Neural progenitor cell (in vitro differentiated cells): Measurements from ENCODE around the gene ACSM2B. TPM values are rescaled to one million over a fixed set of nuclear protein-coding genes. Genes with fewer than 3 reads are reported as not detected.
"Not testable (repeated sequence)": the region's sequence is repeated elsewhere in the genome, so short reads cannot be mapped to it uniquely, and the experiment has no call there.

Experiments used
- DNase-seq: peaks from one replicate; pipeline ENCODE4 v3.0.0-alpha.2; 2016; ENCODE audit warnings: low spot score
- H2AFZ ChIP-seq: fragments of 200-600 bp; sonication (generic); replicated peaks from 2 replicates; pipeline ENCODE4 v1.6.1; 2016; ENCODE audit warnings: antibody characterized with exemption
- H3F3A ChIP-seq: fragments of 200-600 bp; sonication (generic); 2 replicates; pipeline ENCODE4 v1.6.1; 2016; ENCODE audit warnings: antibody characterized with exemption, low read depth
- H3K27ac ChIP-seq: fragments of 200-600 bp; sonication (generic); 2 replicates; pipeline ENCODE4 v1.5.1; 2016; ENCODE audit warnings: mild to moderate bottlenecking
- H3K27me3 ChIP-seq: fragments of 200-600 bp; sonication (generic); 2 replicates; pipeline ENCODE4 v1.6.1; 2016; ENCODE audit warnings: mild to moderate bottlenecking, moderate library complexity
- H3K36me3 ChIP-seq: fragments of 200-600 bp; sonication (generic); 2 replicates; pipeline ENCODE4 v1.5.1; 2016
- H3K4me1 ChIP-seq: fragments of 200-600 bp; sonication (generic); 2 replicates; pipeline ENCODE4 v1.6.1; 2016; ENCODE audit warnings: mixed run types
- H3K4me2 ChIP-seq: fragments of 200-600 bp; sonication (generic); 2 replicates; pipeline ENCODE4 v1.6.1; 2016
- H3K4me3 ChIP-seq: fragments of 200-600 bp; sonication (generic); 2 replicates; pipeline ENCODE4 v1.5.1; 2016
- H3K79me2 ChIP-seq: fragments of 200-600 bp; sonication (generic); 2 replicates; pipeline ENCODE4 v1.6.1; 2016; ENCODE audit warnings: low read depth
- H3K9ac ChIP-seq: fragments of 200-600 bp; sonication (generic); 2 replicates; pipeline ENCODE4 v1.6.1; 2016
- H3K9me3 ChIP-seq: fragments of 200-600 bp; sonication (generic); 2 replicates; pipeline ENCODE4 v1.5.1; 2016; ENCODE audit warnings: low read depth
- H4K20me1 ChIP-seq: fragments of 200-600 bp; sonication (generic); 2 replicates; pipeline ENCODE4 v1.6.1; 2016; ENCODE audit warnings: low read depth
- H3K27ac Mint-ChIP-seq: 3 replicates; pipeline ENCODE4 v1.8.0; 2021; ENCODE audit warnings: mixed read lengths
- H3K27me3 Mint-ChIP-seq: 2 replicates; pipeline ENCODE4 v1.8.0; 2022; ENCODE audit warnings: low read depth, mild to moderate bottlenecking, inconsistent platforms, moderate library complexity, mixed read lengths; ENCODE audit not compliant: insufficient read depth
- H3K36me3 Mint-ChIP-seq: 3 replicates; pipeline ENCODE4 v1.8.0; 2021; ENCODE audit warnings: mixed read lengths
- H3K4me1 Mint-ChIP-seq: 3 replicates; pipeline ENCODE4 v1.8.0; 2021; ENCODE audit warnings: mixed read lengths
- H3K4me3 Mint-ChIP-seq: 3 replicates; pipeline ENCODE4 v1.8.0; 2021; ENCODE audit warnings: mild to moderate bottlenecking, moderate library complexity, mixed read lengths
- H3K9me3 Mint-ChIP-seq: 3 replicates; pipeline ENCODE4 v1.8.0; 2020; ENCODE audit warnings: mixed read lengths
- EZH2 ChIP-seq: fragments of 200-600 bp; sonication (generic); IDR thresholded peaks from 2 replicates; pipeline ENCODE4 v1.6.1; 2017; ENCODE audit warnings: antibody characterized with exemption, mild to moderate bottlenecking, moderate library complexity
- EZH2phosphoT487 ChIP-seq: fragments of 200-600 bp; sonication (generic); IDR thresholded peaks from 2 replicates; pipeline ENCODE4 v1.6.1; 2017; ENCODE audit warnings: antibody characterized with exemption
- total RNA-seq: library from RNA; depleted of rRNA; stranded (reverse); fragments of >200 nt; gene quantifications from 2 replicates; pipeline ENCODE4 v1.2.3, GENCODE V29; 2015; ENCODE audit warnings: low replicate concordance
- TF ChIP-seq, protein P1 (sequence below): fragments of 200-600 bp; sonication (generic); IDR thresholded peaks from 2 replicates; pipeline ENCODE4 v1.5.1; 2017; ENCODE audit warnings: antibody characterized with exemption, mild to moderate bottlenecking

The ACSM2B gene
- total RNA-seq, 1 donor from 2014 or later = not detected

DNA sequence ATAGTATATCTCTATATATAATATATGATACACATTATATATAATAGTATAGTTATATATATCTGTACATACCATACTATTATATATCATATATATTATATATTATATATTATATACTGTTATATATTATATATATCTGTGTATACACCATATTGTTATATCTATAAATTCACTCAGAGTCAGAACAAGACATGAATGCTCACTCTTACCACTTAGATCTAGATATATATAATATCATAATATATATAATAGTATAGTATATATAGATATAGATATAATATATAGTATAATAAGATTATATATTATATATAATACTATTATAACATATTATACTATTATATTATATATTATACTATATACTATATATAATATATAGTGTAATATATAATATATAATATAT lies 9.3 kb downstream of the ACSM2B start:
- TF ChIP-seq EZH2phosphoT487 (no peak), EZH2 (no peak)
- TF ChIP-seq, protein P1, sequence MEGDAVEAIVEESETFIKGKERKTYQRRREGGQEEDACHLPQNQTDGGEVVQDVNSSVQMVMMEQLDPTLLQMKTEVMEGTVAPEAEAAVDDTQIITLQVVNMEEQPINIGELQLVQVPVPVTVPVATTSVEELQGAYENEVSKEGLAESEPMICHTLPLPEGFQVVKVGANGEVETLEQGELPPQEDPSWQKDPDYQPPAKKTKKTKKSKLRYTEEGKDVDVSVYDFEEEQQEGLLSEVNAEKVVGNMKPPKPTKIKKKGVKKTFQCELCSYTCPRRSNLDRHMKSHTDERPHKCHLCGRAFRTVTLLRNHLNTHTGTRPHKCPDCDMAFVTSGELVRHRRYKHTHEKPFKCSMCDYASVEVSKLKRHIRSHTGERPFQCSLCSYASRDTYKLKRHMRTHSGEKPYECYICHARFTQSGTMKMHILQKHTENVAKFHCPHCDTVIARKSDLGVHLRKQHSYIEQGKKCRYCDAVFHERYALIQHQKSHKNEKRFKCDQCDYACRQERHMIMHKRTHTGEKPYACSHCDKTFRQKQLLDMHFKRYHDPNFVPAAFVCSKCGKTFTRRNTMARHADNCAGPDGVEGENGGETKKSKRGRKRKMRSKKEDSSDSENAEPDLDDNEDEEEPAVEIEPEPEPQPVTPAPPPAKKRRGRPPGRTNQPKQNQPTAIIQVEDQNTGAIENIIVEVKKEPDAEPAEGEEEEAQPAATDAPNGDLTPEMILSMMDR = no peak
- H3K4me1 Mint-ChIP-seq = no peaks in the 10 kb centered on the region
- no peaks in the 10 kb centered on the region for H3K36me3 Mint-ChIP-seq
- no peak overlapping the region for H3K27ac Mint-ChIP-seq
- Histone ChIP-seq H3K4me2 (no peak overlapping the region), H3K27me3 (no peaks in the 10 kb centered on the region), H3K9ac (no peak overlapping the region), H3F3A (peaks cover 14% of the 10 kb centered on the region), H3K79me2 (no peaks in the 10 kb centered on the region), H3K4me3 (no peak overlapping the region), H2AFZ (no peak overlapping the region), H4K20me1 (no peaks in the 10 kb centered on the region), H3K27ac (no peak overlapping the region), H3K4me1 (no peaks in the 10 kb centered on the region), H3K9me3 (no peaks in the 10 kb centered on the region), H3K36me3 (no peaks in the 10 kb centered on the region)
- no peak for DNase-seq
- H3K9me3 Mint-ChIP-seq = peaks cover 6% of the 10 kb centered on the region
- peaks cover 2% of the 10 kb centered on the region for H3K27me3 Mint-ChIP-seq
- H3K4me3 Mint-ChIP-seq = no peak overlapping the region

DNA sequence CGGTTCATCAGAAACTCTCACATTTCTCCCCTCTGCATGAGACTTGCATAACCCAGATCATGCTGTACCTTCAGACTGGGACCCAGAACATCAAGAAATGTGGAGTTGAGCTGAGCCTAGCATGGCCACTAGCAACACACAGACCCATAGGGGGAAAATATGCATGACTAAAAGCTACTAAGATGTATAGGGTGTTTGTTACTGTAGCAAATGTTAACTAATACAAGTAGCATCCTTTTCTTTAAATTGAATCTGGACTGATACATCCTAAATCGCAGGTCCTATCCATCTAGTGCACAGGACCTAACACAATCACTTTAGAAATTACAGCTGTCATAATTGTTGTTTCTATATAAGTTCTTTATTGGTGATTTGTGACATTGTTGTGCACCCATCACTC lies 10.8 kb downstream of the ACSM2B start:
- not testable (repeated sequence) for H3K79me2 ChIP-seq, H3K9me3 ChIP-seq, H3K27ac ChIP-seq, H4K20me1 ChIP-seq, H3K9me3 Mint-ChIP-seq, H3K27ac Mint-ChIP-seq, H3K4me3 Mint-ChIP-seq, H3K9ac ChIP-seq, H3K36me3 ChIP-seq, DNase-seq, H2AFZ ChIP-seq, H3K4me2 ChIP-seq, H3K27me3 Mint-ChIP-seq, H3K4me1 Mint-ChIP-seq, H3K27me3 ChIP-seq, H3K4me3 ChIP-seq, H3K36me3 Mint-ChIP-seq, H3K4me1 ChIP-seq
- H3F3A ChIP-seq = peaks cover 14% of the 10 kb centered on the region

- not testable (repeated sequence) for H3K27ac Mint-ChIP-seq, H3K9ac ChIP-seq, H3K27ac ChIP-seq, H3K4me3 ChIP-seq, H3K36me3 ChIP-seq, H3K4me2 ChIP-seq, H3K79me2 ChIP-seq, DNase-seq, H3K4me3 Mint-ChIP-seq, H2AFZ ChIP-seq, H4K20me1 ChIP-seq, H3K9me3 ChIP-seq, H3K4me1 Mint-ChIP-seq, H3K36me3 Mint-ChIP-seq, H3K9me3 Mint-ChIP-seq, H3K27me3 Mint-ChIP-seq, H3K27me3 ChIP-seq, H3K4me1 ChIP-seq
- peaks cover 14% of the 10 kb centered on the region for H3F3A ChIP-seq
Observed at GRCh38 chr16:20564218-20564617, 11.9 kb downstream of the ACSM2B start.

- H3K4me1 ChIP-seq, H3F3A ChIP-seq, DNase-seq, H3K4me2 ChIP-seq, H2AFZ ChIP-seq, H3K27me3 ChIP-seq, H3K27me3 Mint-ChIP-seq, H3K9ac ChIP-seq, H3K4me3 ChIP-seq, H3K79me2 ChIP-seq, H3K4me1 Mint-ChIP-seq, H3K36me3 ChIP-seq, H3K9me3 ChIP-seq, H3K9me3 Mint-ChIP-seq, H4K20me1 ChIP-seq, H3K27ac ChIP-seq, H3K27ac Mint-ChIP-seq, H3K36me3 Mint-ChIP-seq, H3K4me3 Mint-ChIP-seq: not testable (repeated sequence)
Observed at GRCh38 chr16:20555628-20556027, 20.5 kb downstream of the ACSM2B start.

DNA sequence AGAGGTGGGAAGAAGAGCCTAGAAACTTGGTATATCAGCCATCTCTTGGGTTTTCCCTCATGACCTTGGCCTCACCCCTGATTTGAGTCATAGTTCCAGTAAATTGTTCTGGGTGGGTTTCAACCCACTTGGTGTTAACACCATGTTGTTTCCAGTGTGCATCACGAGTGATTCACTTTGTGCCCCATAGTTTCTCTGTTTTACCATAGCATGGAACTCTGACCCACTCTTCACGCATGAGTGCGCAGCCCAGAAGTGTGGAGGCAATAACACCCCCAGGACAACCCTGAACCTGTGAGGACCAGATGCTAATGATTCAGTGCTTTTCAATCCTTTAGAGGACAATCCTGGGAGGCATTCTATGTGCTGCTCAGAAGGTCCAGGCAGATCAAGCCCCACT lies 21.5 kb downstream of the ACSM2B start:
- H3K27ac ChIP-seq, H3K27ac Mint-ChIP-seq, H3K9me3 ChIP-seq, H3K79me2 ChIP-seq, H2AFZ ChIP-seq, H3K9me3 Mint-ChIP-seq, H3K4me1 Mint-ChIP-seq, H3K36me3 ChIP-seq, H4K20me1 ChIP-seq, H3K36me3 Mint-ChIP-seq, H3K27me3 Mint-ChIP-seq, DNase-seq, H3F3A ChIP-seq, H3K9ac ChIP-seq, H3K4me1 ChIP-seq, H3K27me3 ChIP-seq, H3K4me3 ChIP-seq, H3K4me2 ChIP-seq, H3K4me3 Mint-ChIP-seq: not testable (repeated sequence)

DNA sequence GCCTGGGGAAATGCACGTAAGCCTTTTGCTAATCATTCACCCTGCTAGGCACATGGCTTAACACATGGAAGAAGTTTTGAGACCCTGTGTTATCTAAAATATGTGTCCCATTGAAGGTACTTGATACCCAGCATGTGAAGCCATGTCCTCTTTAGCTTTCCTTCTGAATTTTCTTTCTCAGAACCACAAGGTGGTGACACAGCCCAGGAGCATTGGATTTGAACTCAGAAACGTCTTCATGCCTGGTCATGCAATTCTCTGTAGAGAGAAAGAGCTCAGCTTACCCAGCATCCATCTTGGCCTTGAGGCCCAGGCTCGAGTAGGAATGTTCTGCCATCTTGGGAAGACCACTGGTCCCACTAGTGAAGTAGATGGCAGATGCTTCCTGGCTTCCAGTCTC lies 22.7 kb downstream of the ACSM2B start:
- not testable (repeated sequence) for H3K4me1 Mint-ChIP-seq, H3K4me1 ChIP-seq, H3K27me3 Mint-ChIP-seq, H2AFZ ChIP-seq, H3K4me3 Mint-ChIP-seq, H3K36me3 ChIP-seq, DNase-seq, H3K36me3 Mint-ChIP-seq, H4K20me1 ChIP-seq, H3K9me3 ChIP-seq, H3K27ac ChIP-seq, H3K4me2 ChIP-seq, H3K79me2 ChIP-seq, H3K27me3 ChIP-seq, H3K27ac Mint-ChIP-seq, H3K9me3 Mint-ChIP-seq, H3K4me3 ChIP-seq, H3K9ac ChIP-seq, H3F3A ChIP-seq

- H3K27ac Mint-ChIP-seq, H3K4me3 Mint-ChIP-seq, DNase-seq, H3F3A ChIP-seq, H3K9ac ChIP-seq, H3K27me3 Mint-ChIP-seq, H3K4me1 ChIP-seq, H3K9me3 ChIP-seq, H3K4me3 ChIP-seq, H3K27ac ChIP-seq, H2AFZ ChIP-seq, H3K36me3 Mint-ChIP-seq, H3K79me2 ChIP-seq, H3K27me3 ChIP-seq, H3K9me3 Mint-ChIP-seq, H3K4me2 ChIP-seq, H3K4me1 Mint-ChIP-seq, H4K20me1 ChIP-seq, H3K36me3 ChIP-seq: not testable (repeated sequence)
Observed at GRCh38 chr16:20546951-20547350, 29.2 kb downstream of the ACSM2B start.
